ENCODE results near the gene PMS1.
"Not testable (repeated sequence)": the region's sequence is repeated elsewhere in the genome, so short reads cannot be mapped to it uniquely, and the experiment has no call there.

The PMS1 gene

DNA sequence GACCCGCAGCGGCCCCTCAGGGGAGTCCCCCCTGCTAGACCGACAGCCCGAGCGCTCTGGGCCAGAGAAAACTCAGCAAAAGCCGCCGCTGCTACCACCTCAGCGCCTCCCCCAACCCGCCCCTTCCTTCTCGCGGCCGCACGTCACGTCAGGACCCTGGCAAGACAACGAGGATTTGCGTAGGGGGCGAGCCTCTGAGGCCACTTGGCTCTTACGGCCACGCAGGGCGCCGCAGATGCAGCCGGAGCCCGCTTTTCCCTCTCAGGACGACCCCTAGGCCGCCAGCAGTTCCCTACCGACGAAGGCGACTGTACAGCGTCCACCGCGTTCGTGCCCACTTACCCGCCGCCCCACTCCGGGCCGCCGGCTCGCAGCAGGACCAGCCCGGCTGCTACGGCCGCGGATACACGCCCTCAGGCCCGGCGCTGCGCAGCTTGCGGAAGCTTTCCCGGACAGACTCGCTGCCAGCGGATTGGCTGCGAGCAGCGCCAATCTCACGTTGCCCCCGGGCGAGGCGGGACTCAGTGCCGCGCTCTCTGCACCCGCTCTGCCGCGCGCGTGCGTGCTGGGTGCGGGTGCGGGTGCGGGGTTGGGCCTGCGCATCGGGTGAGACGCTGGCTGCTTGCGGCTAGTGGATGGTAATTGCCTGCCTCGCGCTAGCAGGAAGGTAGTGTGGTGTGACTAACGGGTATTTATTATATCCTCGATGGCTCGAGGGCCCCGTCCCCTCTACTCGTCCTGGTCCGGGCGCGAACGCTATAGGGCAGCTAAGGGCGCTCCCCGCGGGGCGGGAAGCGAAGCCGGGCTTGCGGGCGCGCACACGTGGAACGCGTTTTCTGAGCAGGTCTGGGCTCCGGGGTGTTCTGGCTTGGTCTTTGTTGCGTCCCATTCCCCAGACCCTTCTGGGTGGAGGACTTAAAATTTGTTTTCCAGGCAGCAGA, at the start of gene PMS1, which contains the start of gene ORMDL1:
Gene PMS1 (plus strand): TSS at position 524 of the 941 bp plus-strand sequence. CDS start 7,360 bp downstream, outside the sequence.
Gene ORMDL1 (minus strand): TSS at position 413 of the 941 bp plus-strand sequence. CDS start 1,744 bp downstream, outside the sequence.
- peak; percentile 98 for DNase-seq (ENCODE audit: low read depth)
- H3K4me3 ChIP-seq (ENCODE audit: low read length): peak within 1 kb of the TSS; percentile 90
- TF ChIP-seq, protein P1, sequence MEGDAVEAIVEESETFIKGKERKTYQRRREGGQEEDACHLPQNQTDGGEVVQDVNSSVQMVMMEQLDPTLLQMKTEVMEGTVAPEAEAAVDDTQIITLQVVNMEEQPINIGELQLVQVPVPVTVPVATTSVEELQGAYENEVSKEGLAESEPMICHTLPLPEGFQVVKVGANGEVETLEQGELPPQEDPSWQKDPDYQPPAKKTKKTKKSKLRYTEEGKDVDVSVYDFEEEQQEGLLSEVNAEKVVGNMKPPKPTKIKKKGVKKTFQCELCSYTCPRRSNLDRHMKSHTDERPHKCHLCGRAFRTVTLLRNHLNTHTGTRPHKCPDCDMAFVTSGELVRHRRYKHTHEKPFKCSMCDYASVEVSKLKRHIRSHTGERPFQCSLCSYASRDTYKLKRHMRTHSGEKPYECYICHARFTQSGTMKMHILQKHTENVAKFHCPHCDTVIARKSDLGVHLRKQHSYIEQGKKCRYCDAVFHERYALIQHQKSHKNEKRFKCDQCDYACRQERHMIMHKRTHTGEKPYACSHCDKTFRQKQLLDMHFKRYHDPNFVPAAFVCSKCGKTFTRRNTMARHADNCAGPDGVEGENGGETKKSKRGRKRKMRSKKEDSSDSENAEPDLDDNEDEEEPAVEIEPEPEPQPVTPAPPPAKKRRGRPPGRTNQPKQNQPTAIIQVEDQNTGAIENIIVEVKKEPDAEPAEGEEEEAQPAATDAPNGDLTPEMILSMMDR (IDR thresholded peaks at IDR 0.05; ENCODE audit: insufficient read depth, low read depth, low read length, missing control alignments): no peak

DNA sequence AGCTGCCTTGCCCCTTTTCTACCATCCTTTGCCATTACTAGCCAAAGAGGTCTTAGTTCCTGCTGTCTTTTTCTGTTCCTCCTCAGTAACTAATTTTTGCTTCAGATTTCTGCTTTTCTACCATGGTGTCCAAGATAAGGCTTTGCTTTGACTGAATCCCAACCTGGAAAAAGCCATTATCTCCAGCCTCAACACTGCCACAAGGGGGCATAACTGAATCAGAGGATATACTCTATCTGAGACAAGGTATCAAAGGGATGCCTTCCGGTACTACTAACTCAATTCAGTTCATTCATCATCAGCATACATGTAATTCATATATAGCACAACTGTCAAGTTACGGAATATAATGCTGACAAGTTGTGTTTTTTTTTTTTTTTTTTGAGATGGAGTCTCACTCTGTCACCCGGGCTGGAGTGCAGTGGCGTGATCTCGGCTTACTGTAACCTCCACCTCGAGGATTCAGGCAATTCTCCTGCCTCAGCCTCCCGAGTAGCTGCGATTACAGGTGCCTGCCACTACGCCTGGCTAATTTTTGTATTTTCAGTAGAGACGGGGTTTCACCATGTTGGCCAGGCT, 33.1 kb upstream of the PMS1 start:
- DNase-seq (ENCODE audit: low read depth): peak; percentile 45
- H3K4me3 ChIP-seq (ENCODE audit: low read length): no peak overlapping the region
- TF ChIP-seq, protein P1 (IDR thresholded peaks at IDR 0.05; ENCODE audit: insufficient read depth, low read depth, low read length, missing control alignments): peak; percentile 83

GRCh38 chr2:189756311-189756952, 27.8 kb upstream of the PMS1 start:
- no peak overlapping the region for H3K4me3 ChIP-seq (ENCODE audit: low read length)
- TF ChIP-seq, protein P1 (IDR thresholded peaks at IDR 0.05; ENCODE audit: insufficient read depth, low read depth, low read length, missing control alignments): no peak
- no peak for DNase-seq (ENCODE audit: low read depth)

GRCh38 chr2:189760154-189760553, 24.1 kb upstream of the PMS1 start:
- not testable (repeated sequence) for H3K4me3 ChIP-seq (ENCODE audit: low read length); DNase-seq (ENCODE audit: low read depth)

DNA sequence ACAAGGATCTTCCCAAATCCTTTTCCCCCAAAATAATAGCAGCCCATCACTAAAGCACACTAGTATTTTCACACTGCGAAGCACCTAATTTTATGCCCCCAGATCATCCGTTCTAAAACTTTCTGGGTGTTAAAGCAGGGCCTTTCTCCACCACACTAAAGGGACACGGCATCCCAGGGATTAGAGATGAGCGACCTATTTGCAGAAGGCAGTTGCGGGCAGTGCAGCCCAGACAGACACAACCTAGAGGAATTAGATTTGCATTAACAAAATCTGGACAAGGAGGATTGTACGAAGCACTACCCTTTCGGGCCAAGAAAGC, 22.1 kb upstream of the PMS1 start:
- TF ChIP-seq, protein P1 (IDR thresholded peaks at IDR 0.05; ENCODE audit: insufficient read depth, low read depth, low read length, missing control alignments): no peak
- peak overlapping the region; percentile 65 for H3K4me3 ChIP-seq (ENCODE audit: low read length)
- DNase-seq (ENCODE audit: low read depth): no peak

DNA sequence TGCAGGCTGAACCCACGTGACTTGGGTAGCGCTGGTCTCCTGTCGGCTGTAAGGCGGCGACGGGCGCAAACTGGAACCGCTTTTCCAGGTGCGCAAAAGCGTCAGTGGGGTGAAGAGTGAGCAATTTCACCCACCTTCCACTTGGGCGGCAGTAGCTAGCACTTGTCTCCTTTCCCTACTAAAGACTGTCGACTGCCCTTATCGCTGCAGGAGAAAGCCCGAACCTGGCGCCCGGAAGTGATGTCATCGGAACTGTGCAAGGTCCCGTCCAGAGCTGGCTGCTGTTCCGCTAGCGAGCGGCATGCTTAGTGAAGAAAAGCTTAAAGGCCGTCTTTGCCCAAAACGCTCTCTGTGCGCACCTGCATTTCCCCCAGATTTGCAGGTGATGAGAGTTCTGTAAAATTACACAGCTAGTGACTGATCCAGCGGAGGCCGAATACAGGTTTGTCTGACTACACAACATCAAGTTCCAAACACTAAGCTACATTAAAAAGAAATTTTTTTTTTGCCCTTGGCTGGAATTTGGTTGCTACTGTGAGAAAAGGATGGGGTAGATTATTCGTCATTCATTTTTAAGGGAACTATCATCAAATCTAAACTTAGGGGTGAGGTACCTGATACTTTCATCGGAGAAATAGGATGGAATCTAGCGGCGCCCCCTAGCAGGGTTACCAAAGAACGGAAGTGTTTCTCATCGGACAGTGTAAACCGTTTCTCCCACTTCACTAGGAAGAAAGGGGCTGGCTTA, 21.5 kb upstream of the PMS1 start, which contains the start of gene OSGEPL1:
Gene OSGEPL1 (minus strand): TSS at position 242 of the 748 bp plus-strand sequence. CDS start 1,152 bp downstream, outside the sequence.
- TF ChIP-seq, protein P1 (IDR thresholded peaks at IDR 0.05; ENCODE audit: insufficient read depth, low read depth, low read length, missing control alignments): peak; percentile 59
- DNase-seq (ENCODE audit: low read depth): peak; percentile 96
- H3K4me3 ChIP-seq (ENCODE audit: low read length): peak within 1 kb of the TSS; percentile 65

Data from epithelial cell of esophagus (primary cell).